Endothelial cell of umbilical vein (primary cell): Measurements from ENCODE around the gene FRMD6. TPM values are rescaled to one million over a fixed set of nuclear protein-coding genes. Genes with fewer than 3 reads are reported as not detected.

Experiments
- BruUV-seq: library from RNA; stranded (reverse); fragments of 400-500 nt; replicated peaks from 2 replicates; lab custom pipeline; 2021; lab: Mats Ljungman, UMichigan
- CTCF ChIA-PET: fragments of 300-600, 350-600 bp; sonication (Branson Sonifier 250); formaldehyde crosslinking; loops from one replicate; lab custom pipeline; 2021; ENCODE audit warnings: antibody characterized with exemption, inconsistent platforms; lab: Charles Lee
- POLR2A ChIA-PET: fragments of 300-600, 350-600 bp; sonication (Branson Sonifier 250); formaldehyde crosslinking; loops from one replicate; lab custom pipeline; 2021; ENCODE audit warnings: antibody characterized with exemption, inconsistent platforms; lab: Charles Lee
- DNase-seq: peaks from one replicate; pipeline ENCODE4 v3.0.0-alpha.2; 2011; ENCODE audit warnings: low read depth, low spot score
- FAIRE-seq: peaks from 2 replicates; lab custom pipeline; 2011; peaks lifted over from hg19 to GRCh38; lab: Jason Lieb, UNC
- H2AFZ ChIP-seq: 2 replicates; pipeline ENCODE4 v1.6.0; 2012; ENCODE audit warnings: low read depth, low read length, control low read depth, inconsistent platforms
- H3K27ac ChIP-seq: 2 replicates; pipeline ENCODE4 v1.5.1; 2011; ENCODE audit warnings: low read depth, mild to moderate bottlenecking, control low read depth, low read length, moderate library complexity; ENCODE audit not compliant: insufficient read depth
- H3K27me3 ChIP-seq, 2 experiments: 2 replicates each; pipeline versions ENCODE4 v1.6.0 to v1.6.1; 2011; ENCODE audit warnings: low read length in 2 of 2, mixed read lengths in 1 of 2; ENCODE audit not compliant: control insufficient read depth in 2 of 2, insufficient read depth in 2 of 2
- H3K36me3 ChIP-seq, 2 experiments: 2 replicates in 1 of 2; 3 replicates in 1 of 2; pipeline ENCODE4 v1.5.1; 2011; ENCODE audit warnings: low read length in 2 of 2, mild to moderate bottlenecking in 1 of 2, moderate library complexity in 1 of 2; ENCODE audit not compliant: control insufficient read depth in 2 of 2, insufficient read depth in 2 of 2; ENCODE audit errors: extremely low read depth in 1 of 2
- H3K4me1 ChIP-seq: 3 replicates; pipeline ENCODE4 v1.5.1; 2011; ENCODE audit warnings: mild to moderate bottlenecking, low read length; ENCODE audit not compliant: control insufficient read depth, insufficient read depth; ENCODE audit errors: extremely low read depth
- H3K4me2 ChIP-seq: 2 replicates; pipeline ENCODE4 v1.6.1; 2011; ENCODE audit warnings: low read length, control low read depth, mixed read lengths; ENCODE audit not compliant: insufficient read depth
- H3K4me3 ChIP-seq, 3 experiments: fragments of 200-600 bp in 1 of 3; sonication (generic), shearing (Covaris generic) in 1 of 3; replicated peaks in 1 of 3; 2 replicates each; pipeline ENCODE4 v1.5.1; 2011 to 2016; ENCODE audit warnings: control low read depth in 3 of 3, low read length in 3 of 3, mild to moderate bottlenecking in 2 of 3, inconsistent platforms in 1 of 3, low read depth in 1 of 3, moderate library complexity in 1 of 3; ENCODE audit not compliant: insufficient read depth in 1 of 3
- H3K79me2 ChIP-seq: 2 replicates; pipeline ENCODE4 v1.6.0; 2012; ENCODE audit warnings: low read length, inconsistent platforms; ENCODE audit not compliant: control insufficient read depth, insufficient read depth
- H3K9ac ChIP-seq: replicated peaks from 2 replicates; pipeline ENCODE3; 2011; ENCODE audit warnings: low read length, control low read depth; ENCODE audit not compliant: insufficient read depth; ENCODE audit errors: extremely low read depth
- H3K9me1 ChIP-seq: replicated peaks from 3 replicates; pipeline ENCODE4 v1.6.0; 2011; ENCODE audit warnings: mild to moderate bottlenecking, low read length; ENCODE audit not compliant: control insufficient read depth, insufficient read depth; ENCODE audit errors: extremely low read depth
- H3K9me3 ChIP-seq: replicated peaks from 2 replicates; pipeline ENCODE4 v1.5.1; 2012; ENCODE audit warnings: low read length, inconsistent platforms; ENCODE audit not compliant: control insufficient read depth, insufficient read depth
- H4K20me1 ChIP-seq: replicated peaks from 2 replicates; pipeline ENCODE3; 2011; ENCODE audit warnings: mild to moderate bottlenecking, low read length; ENCODE audit not compliant: control insufficient read depth, insufficient read depth; ENCODE audit errors: extremely low read depth
- EZH2 ChIP-seq: IDR thresholded peaks from 2 replicates; pipeline ENCODE4 v1.6.1; 2012; ENCODE audit warnings: borderline replicate concordance, low read depth, mild to moderate bottlenecking, moderate library complexity, low read length, inconsistent platforms; ENCODE audit not compliant: severe bottlenecking
- FOS ChIP-seq: IDR thresholded peaks from 2 replicates; pipeline ENCODE4 v1.6.1; 2011; ENCODE audit warnings: mild to moderate bottlenecking, low read length, moderate library complexity, borderline replicate concordance; ENCODE audit not compliant: insufficient read depth
- MYC ChIP-seq: IDR thresholded peaks from one replicate; pipeline ENCODE4 v1.6.1; 2011; ENCODE audit warnings: mild to moderate bottlenecking, low read depth, low read length
- POLR2A ChIP-seq: IDR thresholded peaks from 2 replicates; pipeline ENCODE4 v1.6.1; 2012; ENCODE audit warnings: low read depth, mild to moderate bottlenecking, control low read depth, low read length
- POLR2AphosphoS5 ChIP-seq: IDR thresholded peaks from 2 replicates; pipeline ENCODE4 v1.6.1; 2012; ENCODE audit warnings: low read depth, mild to moderate bottlenecking, control low read depth, low read length, moderate library complexity; ENCODE audit not compliant: insufficient read depth
- dilution Hi-C: fragments of 300-500 bp; cut with MboI; formaldehyde crosslinking; loops from one replicate; pipeline ENCODE4 v1.15.0; 2019; ENCODE audit warnings: low sequenced_read_pairs; ENCODE audit not compliant: extremely low pct_ligation_motif_present
- intact Hi-C: fragments of 100-400 bp; cut with micrococcal nuclease; formaldehyde crosslinking; loops from one replicate; pipeline ENCODE4 v1.10.0; 2022
- polyA plus RNA-seq, 4 experiments: library from polyadenylated mRNA; depleted of rRNA in 3 of 4; stranded (reverse) in 3 of 4; unstranded in 1 of 4; fragments of >200 nt; gene quantifications; 2 replicates each; pipeline versions ENCODE4 v1.2.1 to v1.2.3, GENCODE V29; 2011 to 2012; ENCODE audit warnings: missing spikeins in 1 of 4
- total RNA-seq: library from RNA; stranded (reverse); gene quantifications from 2 replicates; pipeline ENCODE4 v1.2.3, GENCODE V29; 2021
- TF ChIP-seq, protein P1 (sequence below), 2 donors: IDR thresholded peaks; 1 replicate in 1 of 2; 2 replicates in 1 of 2; pipeline ENCODE4 v1.5.1; 2011; ENCODE audit warnings: low read length in 2 of 2, mild to moderate bottlenecking in 2 of 2, moderate library complexity in 2 of 2, control low read depth in 1 of 2, inconsistent platforms in 1 of 2, low read depth in 1 of 2; ENCODE audit not compliant: insufficient read depth in 1 of 2; ENCODE audit errors: extremely low read depth in 1 of 2
- TF ChIP-seq, protein P2 (sequence below): IDR thresholded peaks from 2 replicates; pipeline ENCODE4 v1.6.1; 2011; ENCODE audit not compliant: insufficient read depth, insufficient read length

FRMD6 gene
- total and polyA plus RNA-seq, 2 donors (not counting 3 experiments of a cell fraction or from before 2014, with no cell fraction given): 69.0 to 97.1 TPM

DNA sequence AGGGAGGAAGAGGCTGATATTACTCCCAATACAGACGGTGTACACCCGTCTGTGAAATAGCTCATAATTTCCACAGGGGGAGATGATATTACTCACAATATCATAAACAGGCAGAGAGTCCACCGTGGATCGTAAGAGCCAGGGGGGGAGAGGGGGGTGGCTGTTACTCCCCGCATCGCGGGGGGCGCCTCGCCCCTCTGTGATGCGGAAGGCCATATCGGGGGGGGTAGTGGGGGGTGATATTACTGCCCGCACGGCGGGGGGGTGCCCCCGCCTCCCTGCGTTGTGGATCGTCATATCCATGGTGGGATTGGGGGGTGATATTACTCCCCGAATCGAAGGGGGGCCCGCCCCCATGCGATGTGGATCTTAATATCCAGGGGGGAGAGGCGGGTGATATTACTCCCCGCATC is 91.9 kb downstream of the FRMD6 start:
- no peaks in the 10 kb centered on the region for H3K36me3 ChIP-seq
- no peak overlapping the region for H3K9ac ChIP-seq
- H4K20me1 ChIP-seq: no peaks in the 10 kb centered on the region
- H3K4me2 ChIP-seq: no peak overlapping the region
- ChIA-PET CTCF (no interaction called here), POLR2A (no interaction called here)
- H3K9me1 ChIP-seq: no peaks in the 10 kb centered on the region
- FAIRE-seq: no peak
- no peak for DNase-seq
- intact Hi-C loops: no loop called here
- H3K27me3 ChIP-seq: no peaks in the 10 kb centered on the region
- H3K79me2 ChIP-seq: no peaks in the 10 kb centered on the region
- H3K4me3 ChIP-seq: no peak overlapping the region
- H3K27ac ChIP-seq: no peak overlapping the region
- no TSS peak for BruUV-seq
- H2AFZ ChIP-seq: no peak overlapping the region
- H3K9me3 ChIP-seq: no peaks in the 10 kb centered on the region
- dilution Hi-C loops: no loop called here
- no peaks in the 10 kb centered on the region for H3K4me1 ChIP-seq
- TF ChIP-seq, protein P1, sequence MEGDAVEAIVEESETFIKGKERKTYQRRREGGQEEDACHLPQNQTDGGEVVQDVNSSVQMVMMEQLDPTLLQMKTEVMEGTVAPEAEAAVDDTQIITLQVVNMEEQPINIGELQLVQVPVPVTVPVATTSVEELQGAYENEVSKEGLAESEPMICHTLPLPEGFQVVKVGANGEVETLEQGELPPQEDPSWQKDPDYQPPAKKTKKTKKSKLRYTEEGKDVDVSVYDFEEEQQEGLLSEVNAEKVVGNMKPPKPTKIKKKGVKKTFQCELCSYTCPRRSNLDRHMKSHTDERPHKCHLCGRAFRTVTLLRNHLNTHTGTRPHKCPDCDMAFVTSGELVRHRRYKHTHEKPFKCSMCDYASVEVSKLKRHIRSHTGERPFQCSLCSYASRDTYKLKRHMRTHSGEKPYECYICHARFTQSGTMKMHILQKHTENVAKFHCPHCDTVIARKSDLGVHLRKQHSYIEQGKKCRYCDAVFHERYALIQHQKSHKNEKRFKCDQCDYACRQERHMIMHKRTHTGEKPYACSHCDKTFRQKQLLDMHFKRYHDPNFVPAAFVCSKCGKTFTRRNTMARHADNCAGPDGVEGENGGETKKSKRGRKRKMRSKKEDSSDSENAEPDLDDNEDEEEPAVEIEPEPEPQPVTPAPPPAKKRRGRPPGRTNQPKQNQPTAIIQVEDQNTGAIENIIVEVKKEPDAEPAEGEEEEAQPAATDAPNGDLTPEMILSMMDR (IDR thresholded peaks at IDR 0.05; ENCODE audit: extremely low read depth in 1 of 2, insufficient read depth in 1 of 2, low read depth in 1 of 2, low read length in 2 of 2): no peak
- no peak for TF ChIP-seq POLR2AphosphoS5
- TF ChIP-seq EZH2: no peak
- no peak for TF ChIP-seq MYC
- TF ChIP-seq, protein P2, sequence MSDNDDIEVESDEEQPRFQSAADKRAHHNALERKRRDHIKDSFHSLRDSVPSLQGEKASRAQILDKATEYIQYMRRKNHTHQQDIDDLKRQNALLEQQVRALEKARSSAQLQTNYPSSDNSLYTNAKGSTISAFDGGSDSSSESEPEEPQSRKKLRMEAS: no peak
- no peak for TF ChIP-seq POLR2A
- TF ChIP-seq FOS: no peak
